HFFc6 (cell line): ENCODE measurements around the gene ABI3BP. TPM values are rescaled to one million over a fixed set of nuclear protein-coding genes. Genes with fewer than 3 reads are reported as not detected.
"Not testable (repeated sequence)": the region's sequence is repeated elsewhere in the genome, so short reads cannot be mapped to it uniquely, and the experiment has no call there.

ENCODE experiments used
- DNase-seq: peaks from one replicate; pipeline ENCODE4 v3.0.0-alpha.2; 2018
- H3K27ac Mint-ChIP-seq: 2 replicates; pipeline ENCODE4 v1.8.0; 2020; ENCODE audit warnings: mild to moderate bottlenecking, mixed read lengths
- H3K27me3 Mint-ChIP-seq: 2 replicates; pipeline ENCODE4 v1.8.0; 2021; ENCODE audit warnings: mild to moderate bottlenecking, moderate library complexity, mixed read lengths; ENCODE audit not compliant: insufficient read depth
- H3K36me3 Mint-ChIP-seq: 2 replicates; pipeline ENCODE4 v1.8.0; 2021; ENCODE audit warnings: low read depth, mixed read lengths
- H3K4me1 Mint-ChIP-seq: 2 replicates; pipeline ENCODE4 v1.8.0; 2020; ENCODE audit warnings: low read depth, mixed read lengths
- H3K4me3 Mint-ChIP-seq: 2 replicates; pipeline ENCODE4 v1.8.0; 2020; ENCODE audit warnings: mild to moderate bottlenecking, moderate library complexity, mixed read lengths
- H3K9me3 Mint-ChIP-seq: 2 replicates; pipeline ENCODE4 v1.8.0; 2020; ENCODE audit warnings: mild to moderate bottlenecking, mixed read lengths
- CTCF ChIP-seq: fragments of 200-600 bp; sonication (generic); IDR thresholded peaks from 2 replicates; pipeline ENCODE4 v1.5.0; 2021; ENCODE audit warnings: antibody characterized with exemption, mild to moderate bottlenecking
- total RNA-seq, 6 experiments: library from RNA; stranded (reverse); fragmentation: NEBNext Ultra II Directional; extraction: Animal tissue kit (Norgen Biotek cat#: 25700); gene quantifications; 2 replicates in 1 of 6; 3 replicates in 5 of 6; pipeline ENCODE4 v1.2.3, GENCODE V29; 2021

Gene ABI3BP
- total RNA-seq, 6 experiments from 2014 or later = 12.4 to 27.8 (median 24.6) TPM

GRCh38 chr3:101020351-101021015, 27.3 kb upstream of the ABI3BP start:
- Mint-ChIP-seq H3K4me3 (no peak overlapping the region), H3K36me3 (peaks cover 14% of the 10 kb centered on the region), H3K9me3 (peaks cover 4% of the 10 kb centered on the region), H3K27me3 (no peaks in the 10 kb centered on the region; the same call in 1 of the 2 replicates), H3K27ac (no peak overlapping the region), H3K4me1 (peaks cover 37% of the 10 kb centered on the region)
- TF ChIP-seq CTCF = no peak
- no peak for DNase-seq

GRCh38 chr3:101017017-101017416, 23.8 kb upstream of the ABI3BP start:
- Mint-ChIP-seq H3K4me1 (peaks cover 37% of the 10 kb centered on the region), H3K36me3 (peaks cover 11% of the 10 kb centered on the region), H3K9me3 (peaks cover 7% of the 10 kb centered on the region), H3K27me3 (no peaks in the 10 kb centered on the region; the same call in 1 of the 2 replicates), H3K4me3 (peak overlapping the region; percentile 71), H3K27ac (peak overlapping the region; percentile 82)
- TF ChIP-seq CTCF = no peak
- peak; percentile 21 for DNase-seq

- peaks cover 26% of the 10 kb centered on the region for H3K9me3 Mint-ChIP-seq
- H3K4me3 Mint-ChIP-seq, H3K27ac Mint-ChIP-seq, DNase-seq, H3K27me3 Mint-ChIP-seq: not testable (repeated sequence)
- peaks cover 32% of the 10 kb centered on the region for H3K36me3 Mint-ChIP-seq
- H3K4me1 Mint-ChIP-seq = peaks cover 46% of the 10 kb centered on the region
These were observed 19.1 kb upstream of the ABI3BP start for GRCh38 chr3:101012312-101012711.

- Mint-ChIP-seq H3K4me1 (peaks cover 34% of the 10 kb centered on the region), H3K9me3 (peaks cover 26% of the 10 kb centered on the region), H3K27ac (peak overlapping the region; percentile 86), H3K36me3 (peaks cover 35% of the 10 kb centered on the region), H3K4me3 (peak overlapping the region; percentile 57; the same call in 1 of the 2 replicates), H3K27me3 (no peaks in the 10 kb centered on the region; the same call in 1 of the 2 replicates)
- TF ChIP-seq CTCF = no peak
- DNase-seq = peak; percentile 52
These were observed 17.9 kb upstream of the ABI3BP start for GRCh38 chr3:101011136-101011535.

- H3K27me3 Mint-ChIP-seq = no peaks in the 10 kb centered on the region; the same call in 1 of the 2 replicates
- TF ChIP-seq CTCF = no peak
- peaks cover 26% of the 10 kb centered on the region for H3K9me3 Mint-ChIP-seq
- H3K36me3 Mint-ChIP-seq = peaks cover 35% of the 10 kb centered on the region
- H3K4me1 Mint-ChIP-seq = peaks cover 34% of the 10 kb centered on the region
- peak overlapping the region; percentile 57 for H3K4me3 Mint-ChIP-seq
- peak; percentile 86 for DNase-seq
- H3K27ac Mint-ChIP-seq = peak overlapping the region; percentile 86
These were observed 17.1 kb upstream of the ABI3BP start for GRCh38 chr3:101010296-101010695.

GRCh38 chr3:101009386-101009785, 16.2 kb upstream of the ABI3BP start:
- Mint-ChIP-seq H3K9me3 (peaks cover 32% of the 10 kb centered on the region), H3K36me3 (peaks cover 41% of the 10 kb centered on the region), H3K4me1 (peaks cover 34% of the 10 kb centered on the region), H3K27ac (peak overlapping the region; percentile 86), H3K4me3 (peak overlapping the region; percentile 50), H3K27me3 (no peaks in the 10 kb centered on the region; the same call in 1 of the 2 replicates)
- DNase-seq = no peak
- no peak for TF ChIP-seq CTCF
